AG04450 (cell line): ENCODE results near the gene PAQR4. TPM values are rescaled to one million over a fixed set of nuclear protein-coding genes. Genes with fewer than 3 reads are reported as not detected.

Experiments
- CTCF ChIA-PET: fragments of 300-600, 350-600 bp; formaldehyde crosslinking; extraction: SDS; loops from one replicate; lab custom pipeline; 2022; ENCODE audit warnings: antibody characterized with exemption, inconsistent platforms; lab: Charles Lee
- POLR2A ChIA-PET: fragments of 350-600 bp; formaldehyde crosslinking; extraction: SDS; loops from one replicate; lab custom pipeline; 2021; ENCODE audit warnings: antibody characterized with exemption, inconsistent platforms; lab: Yijun Ruan, JAX
- DNase-seq: peaks from one replicate; pipeline ENCODE4 v3.0.0-alpha.2; 2011; ENCODE audit warnings: low read depth, low spot score
- H3K27ac ChIP-seq: one replicate; pipeline ENCODE4 v1.5.1; 2012; ENCODE audit warnings: low read depth, low read length, control low read depth
- H3K27me3 ChIP-seq: one replicate; pipeline ENCODE4 v1.6.0; 2012; ENCODE audit warnings: low read length; ENCODE audit not compliant: control insufficient read depth, insufficient read depth
- H3K4me3 ChIP-seq: 2 replicates; pipeline ENCODE4 v1.5.1; 2011; ENCODE audit warnings: mild to moderate bottlenecking, low read depth, low read length, control low read depth
- H3K9me3 ChIP-seq: 2 replicates; pipeline ENCODE4 v1.5.1; 2012; ENCODE audit warnings: low read length; ENCODE audit not compliant: control insufficient read depth, insufficient read depth
- polyA plus RNA-seq: library from polyadenylated mRNA; depleted of rRNA; stranded (reverse); fragments of >200 nt; gene quantifications from 2 replicates; pipeline ENCODE4 v1.2.3, GENCODE V29; 2011
- TF ChIP-seq, protein P1 (sequence below): IDR thresholded peaks from 2 replicates; pipeline ENCODE4 v1.5.1; 2011; ENCODE audit warnings: low read depth, low read length, control low read depth, inconsistent platforms

The PAQR4 gene
- polyA plus RNA-seq, 1 experiment = 1.2 TPM

GRCh38 chr16:2970563-2970962 is 1.4 kb downstream of the PAQR4 start:
- DNase-seq = no peak
- TF ChIP-seq, protein P1, sequence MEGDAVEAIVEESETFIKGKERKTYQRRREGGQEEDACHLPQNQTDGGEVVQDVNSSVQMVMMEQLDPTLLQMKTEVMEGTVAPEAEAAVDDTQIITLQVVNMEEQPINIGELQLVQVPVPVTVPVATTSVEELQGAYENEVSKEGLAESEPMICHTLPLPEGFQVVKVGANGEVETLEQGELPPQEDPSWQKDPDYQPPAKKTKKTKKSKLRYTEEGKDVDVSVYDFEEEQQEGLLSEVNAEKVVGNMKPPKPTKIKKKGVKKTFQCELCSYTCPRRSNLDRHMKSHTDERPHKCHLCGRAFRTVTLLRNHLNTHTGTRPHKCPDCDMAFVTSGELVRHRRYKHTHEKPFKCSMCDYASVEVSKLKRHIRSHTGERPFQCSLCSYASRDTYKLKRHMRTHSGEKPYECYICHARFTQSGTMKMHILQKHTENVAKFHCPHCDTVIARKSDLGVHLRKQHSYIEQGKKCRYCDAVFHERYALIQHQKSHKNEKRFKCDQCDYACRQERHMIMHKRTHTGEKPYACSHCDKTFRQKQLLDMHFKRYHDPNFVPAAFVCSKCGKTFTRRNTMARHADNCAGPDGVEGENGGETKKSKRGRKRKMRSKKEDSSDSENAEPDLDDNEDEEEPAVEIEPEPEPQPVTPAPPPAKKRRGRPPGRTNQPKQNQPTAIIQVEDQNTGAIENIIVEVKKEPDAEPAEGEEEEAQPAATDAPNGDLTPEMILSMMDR = no peak
- no peak overlapping the region for H3K27ac ChIP-seq
- ChIA-PET POLR2A (interaction anchor here (0.8 to 1.7 kb wide), 3 partner anchors 10 to 65 kb away, joined by 3 to 10 read pairs (median 7); partner anchors contain the start of gene PKMYT1), CTCF (interaction anchor here (0.7 to 1.2 kb wide), 2 partner anchors 8 to 12 kb away, joined by 3 read pairs; no protein-coding TSS in a partner anchor)
- peaks cover 6% of the 10 kb centered on the region for H3K27me3 ChIP-seq
- H3K4me3 ChIP-seq = peak overlapping the region; percentile 64; the same call in 1 of the 2 replicates
- H3K9me3 ChIP-seq = peaks cover 4% of the 10 kb centered on the region; the same call in 1 of the 2 replicates

DNA sequence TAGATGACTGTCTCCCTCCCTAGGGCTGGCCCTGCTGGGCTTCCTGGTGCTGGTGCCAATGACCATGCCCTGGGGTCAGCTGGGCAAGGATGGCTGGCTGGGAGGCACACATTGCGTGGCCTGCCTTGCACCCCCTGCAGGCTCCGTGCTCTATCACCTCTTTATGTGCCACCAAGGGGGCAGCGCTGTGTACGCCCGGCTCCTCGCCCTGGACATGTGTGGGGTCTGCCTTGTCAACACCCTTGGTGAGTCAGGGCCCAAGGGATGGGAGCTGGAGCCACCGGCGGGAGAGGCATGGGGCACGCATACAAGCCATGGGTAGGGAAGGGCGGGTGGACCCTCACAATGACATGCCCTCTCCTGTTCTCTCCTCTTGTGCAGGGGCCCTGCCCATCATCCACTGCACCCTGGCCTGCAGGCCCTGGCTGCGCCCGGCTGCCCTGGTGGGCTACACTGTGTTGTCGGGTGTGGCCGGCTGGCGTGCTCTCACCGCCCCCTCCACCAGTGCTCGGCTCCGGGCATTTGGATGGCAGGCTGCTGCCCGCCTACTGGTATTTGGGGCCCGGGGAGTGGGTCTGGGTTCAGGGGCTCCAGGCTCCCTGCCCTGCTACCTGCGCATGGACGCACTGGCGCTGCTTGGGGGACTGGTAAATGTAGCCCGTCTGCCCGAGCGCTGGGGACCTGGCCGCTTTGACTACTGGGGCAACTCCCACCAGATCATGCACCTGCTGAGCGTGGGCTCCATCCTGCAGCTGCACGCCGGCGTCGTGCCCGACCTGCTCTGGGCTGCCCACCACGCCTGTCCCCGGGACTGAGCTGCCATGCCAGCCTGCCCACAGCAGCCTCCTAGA is 2.2 kb downstream of the PAQR4 start:
- Histone ChIP-seq H3K9me3 (peaks cover 4% of the 10 kb centered on the region; the same call in 1 of the 2 replicates), H3K4me3 (no peak overlapping the region), H3K27ac (no peak overlapping the region), H3K27me3 (no peaks in the 10 kb centered on the region)
- POLR2A ChIA-PET = interaction anchor here (1.8 kb wide), 1 partner anchor 49 kb away, joined by 5 read pairs; the partner anchor contains the start of gene TNFRSF12A
- CTCF ChIA-PET = no interaction called here
- no peak for DNase-seq
- TF ChIP-seq, protein P1 = no peak

DNA sequence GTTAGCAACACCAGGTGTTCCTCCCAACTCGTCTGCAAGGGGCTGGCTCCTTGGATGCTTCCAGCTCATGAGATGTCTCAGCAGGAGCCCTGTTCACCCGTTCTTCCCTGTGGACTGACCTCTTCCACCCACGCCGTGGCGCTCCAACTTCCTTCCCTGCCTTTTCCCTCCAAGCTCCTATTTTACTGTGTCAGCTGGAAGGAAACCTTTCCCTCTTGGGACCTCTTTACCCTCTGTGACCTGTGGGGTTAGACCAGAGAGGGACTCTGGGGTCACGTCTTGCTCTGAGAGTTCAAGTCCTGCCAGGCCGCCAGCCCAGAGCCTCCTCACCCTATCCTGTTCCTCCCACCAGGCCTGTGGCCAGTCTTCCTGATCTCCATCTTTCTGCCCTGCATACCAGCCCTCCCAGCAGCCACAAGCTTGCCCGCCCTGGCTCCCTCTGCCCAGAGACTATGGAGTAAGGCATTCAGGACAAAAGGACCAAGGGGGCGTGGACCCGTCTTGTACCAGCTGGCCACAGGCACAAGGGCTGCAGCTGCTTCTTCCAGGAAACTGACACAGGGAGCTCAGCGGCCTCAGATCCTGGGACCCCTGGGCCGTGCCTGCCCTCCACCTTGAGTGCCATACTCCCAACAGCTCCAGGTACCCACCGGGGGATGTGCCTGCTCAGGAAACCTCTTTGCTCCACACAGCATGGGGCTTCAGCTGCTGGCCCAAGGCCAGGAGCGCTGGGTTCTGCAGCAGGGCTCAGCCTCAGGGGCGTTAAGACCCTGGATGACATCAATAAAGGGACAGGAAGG is 3.0 kb downstream of the PAQR4 start:
- ChIA-PET CTCF (interaction anchor here (1.3 kb wide), 1 partner anchor 9 kb away, joined by 3 read pairs; no protein-coding TSS in a partner anchor), POLR2A (interaction anchor here (1.8 kb wide), 1 partner anchor 48 kb away, joined by 5 read pairs; the partner anchor contains the start of gene TNFRSF12A)
- H3K27me3 ChIP-seq = no peaks in the 10 kb centered on the region

DNA sequence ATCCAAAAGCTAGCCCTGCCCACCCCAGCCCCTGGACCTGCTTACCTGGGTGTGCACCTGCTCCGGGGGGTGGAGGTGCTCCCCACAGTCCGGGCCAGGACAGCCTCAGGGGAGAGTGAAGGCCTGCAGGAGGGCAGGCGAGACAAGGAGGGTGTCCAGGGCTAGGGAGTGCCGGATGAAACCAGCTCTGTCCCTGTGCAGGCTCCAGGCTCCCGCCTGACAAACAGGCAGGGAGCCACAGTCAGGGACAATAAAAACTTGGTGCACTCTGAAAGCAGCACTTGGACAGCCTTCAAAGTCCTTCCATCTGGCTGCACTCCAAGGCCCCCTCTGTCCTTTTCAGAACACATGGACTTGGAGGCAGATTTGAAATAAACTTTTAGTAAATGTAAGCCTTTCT is 3.9 kb downstream of the PAQR4 start:
- POLR2A ChIA-PET = interaction anchor here (1.8 kb wide), 1 partner anchor 47 kb away, joined by 5 read pairs; the partner anchor contains the start of gene TNFRSF12A
- TF ChIP-seq, protein P1 = no peak
- H3K9me3 ChIP-seq = no peaks in the 10 kb centered on the region; the same call in 1 of the 2 replicates
- CTCF ChIA-PET = interaction anchor here (1.3 kb wide), 1 partner anchor 8 kb away, joined by 3 read pairs; no protein-coding TSS in a partner anchor
- H3K4me3 ChIP-seq = no peak overlapping the region
- no peak overlapping the region for H3K27ac ChIP-seq
- no peak for DNase-seq
- H3K27me3 ChIP-seq = no peaks in the 10 kb centered on the region

More for the DNA sequence above, 3.0 kb downstream of the PAQR4 start:
- TF ChIP-seq, protein P1 = no peak
- peaks cover 4% of the 10 kb centered on the region; the same call in 1 of the 2 replicates for H3K9me3 ChIP-seq
- no peak overlapping the region for H3K4me3 ChIP-seq
- no peak overlapping the region for H3K27ac ChIP-seq
- DNase-seq = no peak
